SU-DHL-6 (cell line): ENCODE measurements around the gene ZC3H7A.

Experiments
- H2AFZ ChIP-seq: fragments of 200-600 bp; sonication (generic); 2 replicates; pipeline ENCODE4 v1.6.1; 2014; ENCODE audit warnings: low read depth, mild to moderate bottlenecking, moderate library complexity, mixed read lengths, antibody characterized with exemption, low read length; ENCODE audit not compliant: severe bottlenecking
- H3F3A ChIP-seq: fragments of 200-600 bp; shearing (Covaris generic); 2 replicates; pipeline ENCODE4 v1.6.0; 2016; ENCODE audit warnings: antibody characterized with exemption, mild to moderate bottlenecking; ENCODE audit not compliant: insufficient read depth
- H3K27ac ChIP-seq: fragments of 200-600 bp; sonication (generic); 2 replicates; pipeline ENCODE4 v1.5.1; 2016; ENCODE audit warnings: low read depth, mild to moderate bottlenecking, low read length, moderate library complexity, mixed read lengths
- H3K27me3 ChIP-seq: fragments of 200-600 bp; sonication (generic), shearing (Covaris generic); 2 replicates; pipeline ENCODE4 v1.6.0; 2014; ENCODE audit warnings: mild to moderate bottlenecking, low read length
- H3K36me3 ChIP-seq: fragments of 200-600 bp; sonication (generic); 2 replicates; pipeline ENCODE4 v1.6.1; 2014; ENCODE audit warnings: mild to moderate bottlenecking, low read length, mixed read lengths
- H3K4me2 ChIP-seq: fragments of 300-600, 200-600 bp; shearing (Covaris generic), sonication (generic); 2 replicates; pipeline ENCODE4 v1.6.0; 2014; ENCODE audit warnings: low read length, low read depth, mild to moderate bottlenecking; ENCODE audit not compliant: poor library complexity, severe bottlenecking
- H3K4me3 ChIP-seq: fragments of 200-600 bp; sonication (generic); 2 replicates; pipeline ENCODE4 v1.5.1; 2014; ENCODE audit warnings: antibody characterized with exemption, low read length, mild to moderate bottlenecking, mixed read lengths; ENCODE audit not compliant: insufficient read depth, poor library complexity, severe bottlenecking
- H3K79me2 ChIP-seq: fragments of 200-600 bp; sonication (generic); 2 replicates; pipeline ENCODE4 v1.6.1; 2014; ENCODE audit warnings: mild to moderate bottlenecking, low read length, moderate library complexity; ENCODE audit not compliant: insufficient read depth
- H3K9ac ChIP-seq: fragments of 200-600 bp; sonication (generic); 2 replicates; pipeline ENCODE4 v1.7.0; 2014; ENCODE audit warnings: mild to moderate bottlenecking, low read length
- H3K9me2 ChIP-seq: fragments of 200-600 bp; sonication (generic); replicated peaks from 2 replicates; pipeline ENCODE4 v1.6.1; 2014; ENCODE audit warnings: low read length; ENCODE audit not compliant: insufficient read depth
- H3K9me3 ChIP-seq: fragments of 200-600 bp; sonication (generic); 2 replicates; pipeline ENCODE4 v1.6.1; 2014; ENCODE audit warnings: low read length, mixed read lengths; ENCODE audit not compliant: insufficient read depth
- H4K20me1 ChIP-seq: fragments of 200-600 bp; sonication (generic); 2 replicates; pipeline ENCODE4 v1.6.1; 2014; ENCODE audit warnings: low read depth, mild to moderate bottlenecking, antibody characterized with exemption, low read length, moderate library complexity, mixed read lengths
- EZH2phosphoT487 ChIP-seq: fragments of 200-600 bp; sonication (generic), shearing (Covaris generic); conservative IDR thresholded peaks from 2 replicates; pipeline ENCODE4 v1.6.1; 2018; ENCODE audit warnings: mild to moderate bottlenecking, antibody characterized with exemption, low read length, moderate library complexity, mixed read lengths
- TF ChIP-seq, protein P1 (sequence below): fragments of 200-600 bp; sonication (generic); IDR thresholded peaks from one replicate; pipeline ENCODE4 v1.5.1; 2017; ENCODE audit warnings: antibody characterized with exemption, mild to moderate bottlenecking, low read length, moderate library complexity; ENCODE audit not compliant: insufficient read depth, poor library complexity, severe bottlenecking

ZC3H7A gene

DNA sequence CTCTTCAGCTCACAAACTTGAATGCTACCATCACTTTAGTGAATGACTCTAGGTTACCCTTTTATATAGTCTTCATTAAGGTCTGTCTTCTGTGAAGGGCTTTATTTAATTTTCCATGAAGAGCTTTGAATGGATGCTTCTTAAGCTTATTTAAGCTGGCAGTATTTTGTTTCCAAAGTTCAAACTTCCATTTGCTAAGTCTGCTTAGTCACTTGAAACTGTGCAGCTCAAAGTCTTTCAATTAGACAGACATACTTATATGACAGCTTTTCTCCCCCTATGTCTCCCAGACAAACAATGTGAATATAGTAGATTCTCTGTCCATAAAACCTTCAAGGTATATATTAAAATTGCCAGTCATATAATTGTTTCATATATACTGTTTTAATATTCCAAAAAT is 77.9 kb downstream of the ZC3H7A start:
- Histone ChIP-seq H3K4me3 (no peak overlapping the region), H3K9me3 (no peaks in the 10 kb centered on the region), H3K27me3 (no peaks in the 10 kb centered on the region), H3K79me2 (peaks cover 5% of the 10 kb centered on the region; the same call in 1 of the 2 replicates), H3K27ac (no peak overlapping the region), H3F3A (peaks cover 20% of the 10 kb centered on the region; the same call in 1 of the 2 replicates), H3K36me3 (peaks cover 35% of the 10 kb centered on the region; the same call in 1 of the 2 replicates), H3K9me2 (no peaks in the 10 kb centered on the region), H2AFZ (no peak overlapping the region), H4K20me1 (no peaks in the 10 kb centered on the region), H3K9ac (no peak overlapping the region), H3K4me2 (no peak overlapping the region)
- TF ChIP-seq, protein P1, sequence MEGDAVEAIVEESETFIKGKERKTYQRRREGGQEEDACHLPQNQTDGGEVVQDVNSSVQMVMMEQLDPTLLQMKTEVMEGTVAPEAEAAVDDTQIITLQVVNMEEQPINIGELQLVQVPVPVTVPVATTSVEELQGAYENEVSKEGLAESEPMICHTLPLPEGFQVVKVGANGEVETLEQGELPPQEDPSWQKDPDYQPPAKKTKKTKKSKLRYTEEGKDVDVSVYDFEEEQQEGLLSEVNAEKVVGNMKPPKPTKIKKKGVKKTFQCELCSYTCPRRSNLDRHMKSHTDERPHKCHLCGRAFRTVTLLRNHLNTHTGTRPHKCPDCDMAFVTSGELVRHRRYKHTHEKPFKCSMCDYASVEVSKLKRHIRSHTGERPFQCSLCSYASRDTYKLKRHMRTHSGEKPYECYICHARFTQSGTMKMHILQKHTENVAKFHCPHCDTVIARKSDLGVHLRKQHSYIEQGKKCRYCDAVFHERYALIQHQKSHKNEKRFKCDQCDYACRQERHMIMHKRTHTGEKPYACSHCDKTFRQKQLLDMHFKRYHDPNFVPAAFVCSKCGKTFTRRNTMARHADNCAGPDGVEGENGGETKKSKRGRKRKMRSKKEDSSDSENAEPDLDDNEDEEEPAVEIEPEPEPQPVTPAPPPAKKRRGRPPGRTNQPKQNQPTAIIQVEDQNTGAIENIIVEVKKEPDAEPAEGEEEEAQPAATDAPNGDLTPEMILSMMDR = no peak
- no peak for TF ChIP-seq EZH2phosphoT487

DNA sequence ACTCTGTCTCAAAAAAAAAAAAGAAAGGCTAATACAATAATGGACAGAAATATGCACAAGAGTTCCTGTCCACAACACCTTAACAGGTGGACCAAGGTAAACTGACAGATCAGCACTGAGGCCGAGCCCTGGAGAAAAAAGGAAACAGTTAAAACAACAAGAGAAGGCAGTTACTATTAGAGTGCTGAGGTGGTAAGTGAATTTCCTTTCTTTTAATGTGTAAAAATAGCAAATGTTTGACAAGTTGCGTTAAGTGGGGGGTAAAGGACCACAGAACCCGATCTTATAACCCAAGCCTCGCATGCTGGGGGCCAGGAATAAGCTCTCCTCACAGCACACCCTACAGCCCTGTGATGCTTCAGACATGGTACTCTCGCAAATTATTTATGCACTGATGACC is 79.2 kb downstream of the ZC3H7A start:
- H4K20me1 ChIP-seq = no peaks in the 10 kb centered on the region
- H3K4me3 ChIP-seq = no peak overlapping the region
- no peaks in the 10 kb centered on the region for H3K9me2 ChIP-seq
- H3K9ac ChIP-seq = no peak overlapping the region
- no peaks in the 10 kb centered on the region for H3K27me3 ChIP-seq
- no peaks in the 10 kb centered on the region for H3K9me3 ChIP-seq
- H3F3A ChIP-seq = peaks cover 20% of the 10 kb centered on the region; the same call in 1 of the 2 replicates
- H3K79me2 ChIP-seq = peaks cover 5% of the 10 kb centered on the region; the same call in 1 of the 2 replicates
- no peak overlapping the region for H3K4me2 ChIP-seq
- TF ChIP-seq EZH2phosphoT487 = no peak
- TF ChIP-seq, protein P1 = no peak
- no peak overlapping the region for H2AFZ ChIP-seq
- H3K36me3 ChIP-seq = peaks cover 32% of the 10 kb centered on the region; the same call in 1 of the 2 replicates
- H3K27ac ChIP-seq = 0 out of 2 replicates have a peak overlapping the region, but pooled peaks have one; percentile 1

DNA sequence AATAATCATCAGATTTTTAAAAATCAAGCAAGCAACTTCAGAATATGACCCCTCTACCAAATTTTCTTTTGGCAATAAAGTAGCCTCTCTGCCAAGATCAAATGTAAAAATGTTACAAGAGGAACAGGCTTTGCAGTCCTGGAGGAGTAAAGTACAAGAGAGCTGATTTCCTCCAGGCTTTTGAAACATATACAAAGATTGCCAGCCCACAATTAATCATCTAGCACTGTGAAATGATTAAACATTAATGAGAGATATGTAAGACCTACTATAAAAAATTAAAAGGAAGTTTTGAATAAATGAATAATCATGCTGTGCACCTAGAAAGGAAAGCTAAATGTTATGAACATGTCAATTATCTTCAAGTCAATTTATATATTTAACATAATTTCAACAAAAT is 80.7 kb downstream of the ZC3H7A start:
- Histone ChIP-seq H3K4me3 (no peak overlapping the region), H3K79me2 (peaks cover 8% of the 10 kb centered on the region), H3K27me3 (no peaks in the 10 kb centered on the region), H3F3A (peaks cover 20% of the 10 kb centered on the region; the same call in 1 of the 2 replicates), H4K20me1 (no peaks in the 10 kb centered on the region), H2AFZ (no peak overlapping the region), H3K4me2 (no peak overlapping the region), H3K9ac (no peak overlapping the region), H3K9me3 (no peaks in the 10 kb centered on the region), H3K36me3 (peaks cover 26% of the 10 kb centered on the region; the same call in 1 of the 2 replicates), H3K27ac (peak overlapping the region; percentile 38; the same call in 1 of the 2 replicates), H3K9me2 (no peaks in the 10 kb centered on the region)
- TF ChIP-seq, protein P1 = no peak
- TF ChIP-seq EZH2phosphoT487 = no peak
